Measurements from ENCODE around the gene SEMA3C.

The SEMA3C gene

GRCh38 chr7:80773787-80774508, 144.9 kb downstream of the SEMA3C start:
- no peak for DNase-seq

DNA sequence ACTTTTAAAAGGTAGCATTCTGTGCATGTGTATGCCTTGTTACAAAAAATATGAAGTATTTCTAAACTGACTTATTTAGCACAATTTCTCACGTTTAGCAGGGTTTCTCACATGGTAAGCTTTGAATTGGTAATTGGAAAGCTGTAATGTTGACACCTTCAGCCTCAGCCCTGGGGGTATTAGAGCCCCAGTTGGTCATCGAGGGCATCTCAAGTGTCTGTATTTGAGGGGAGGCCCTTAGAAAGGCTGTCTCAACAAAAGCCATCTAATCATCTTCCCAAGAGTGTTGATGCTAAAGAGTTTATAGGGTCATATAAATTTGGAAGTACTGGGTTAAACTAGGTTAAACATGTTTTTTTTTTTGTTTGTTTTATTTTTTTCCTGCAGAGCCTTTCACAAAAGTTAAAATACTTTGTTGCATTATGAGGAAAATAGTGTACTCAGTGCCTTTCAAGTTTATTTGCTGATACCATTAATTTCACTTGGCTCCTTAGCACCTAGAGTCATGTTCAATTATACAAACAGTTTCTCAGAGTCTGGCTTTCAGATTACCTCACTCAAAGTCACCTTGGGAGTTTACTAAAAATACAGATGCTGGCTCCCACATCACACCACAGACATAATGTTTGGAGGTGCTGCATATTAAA, 146.4 kb downstream of the SEMA3C start:
- peak; percentile 54 for DNase-seq

DNA sequence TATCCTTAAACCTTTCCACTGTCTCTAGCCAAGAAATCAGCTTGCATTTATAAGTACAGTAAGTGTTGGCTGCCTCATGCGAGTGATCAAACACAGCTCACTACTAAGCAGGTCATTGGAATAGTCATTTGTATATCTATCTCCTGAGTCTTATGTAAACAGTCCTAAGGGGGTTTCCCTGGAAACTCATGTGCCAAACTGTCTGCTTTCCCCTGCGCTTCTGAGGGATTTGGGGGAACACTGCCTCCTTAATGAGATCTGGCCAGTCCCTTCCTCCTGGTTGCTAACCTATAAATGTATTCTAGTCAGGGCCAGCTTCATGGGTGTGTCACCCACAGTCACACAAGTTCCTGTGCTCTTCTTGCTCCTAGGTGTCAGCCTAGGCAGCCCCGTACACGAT, 147.3 kb downstream of the SEMA3C start:
- DNase-seq = no peak

GRCh38 chr7:80770675-80771081, 148.2 kb downstream of the SEMA3C start:
- no peak for DNase-seq

DNA sequence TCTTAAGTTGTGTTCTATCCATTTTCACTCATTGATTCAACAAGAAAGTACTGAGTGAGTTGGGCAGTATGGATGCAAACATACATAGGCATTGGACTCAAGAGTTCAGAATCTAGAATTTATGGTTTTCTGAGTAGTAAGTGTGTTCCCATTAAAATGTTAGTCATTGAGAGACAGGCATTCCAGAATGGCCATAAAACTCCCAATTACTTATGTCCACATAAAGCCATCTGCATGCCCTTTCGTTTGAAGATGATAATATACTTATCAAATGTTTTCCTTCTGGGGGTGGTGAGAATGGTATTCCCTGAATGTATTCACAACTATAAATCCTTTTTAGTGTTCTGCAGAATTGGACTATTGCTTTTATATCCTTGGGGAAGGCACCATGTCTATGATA, 148.8 kb downstream of the SEMA3C start:
- DNase-seq = no peak

DNA sequence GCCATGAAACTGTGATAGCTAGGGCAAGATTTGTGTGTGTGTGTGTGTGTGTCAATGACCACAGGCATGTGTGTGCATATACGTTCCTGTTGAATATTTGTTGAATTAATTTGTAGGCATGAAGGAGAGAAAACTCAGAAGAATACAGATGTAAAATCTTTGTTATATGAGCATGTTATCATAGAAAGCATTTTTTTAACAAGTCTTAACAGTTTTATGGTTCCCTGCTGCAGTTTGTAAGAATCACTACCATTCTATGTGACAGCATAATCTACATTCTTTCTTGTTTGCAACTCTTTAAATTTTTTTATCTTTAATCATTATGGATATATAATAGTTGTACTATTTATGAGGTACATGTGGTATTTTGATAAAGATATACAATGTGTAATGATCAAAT, 150.1 kb downstream of the SEMA3C start:
- no peak for DNase-seq

GRCh38 chr7:80767654-80768053, 151.2 kb downstream of the SEMA3C start:
- no peak for DNase-seq

GRCh38 chr7:80766724-80767123, 152.1 kb downstream of the SEMA3C start:
- DNase-seq = no peak

GRCh38 chr7:80764132-80764531, 154.7 kb downstream of the SEMA3C start:
- DNase-seq = no peak

DNA sequence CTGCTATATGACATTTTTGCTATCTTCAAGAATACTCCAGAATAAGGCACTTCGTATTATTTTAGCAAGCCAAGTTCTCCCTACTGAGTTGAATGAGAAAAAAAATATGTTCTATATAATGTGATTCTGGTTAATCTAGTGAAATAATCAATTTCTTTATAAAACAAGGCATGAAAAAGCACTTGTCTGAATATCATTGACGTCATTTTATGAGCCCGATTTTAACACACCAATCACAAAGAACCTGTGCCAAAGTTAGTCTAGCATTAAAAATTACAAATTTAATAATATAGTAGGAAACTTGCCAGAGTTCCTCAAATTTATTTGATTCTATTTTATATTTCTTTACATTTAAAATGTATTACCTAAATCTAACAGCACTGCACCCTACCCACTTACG, 155.1 kb downstream of the SEMA3C start:
- no peak for DNase-seq

DNA sequence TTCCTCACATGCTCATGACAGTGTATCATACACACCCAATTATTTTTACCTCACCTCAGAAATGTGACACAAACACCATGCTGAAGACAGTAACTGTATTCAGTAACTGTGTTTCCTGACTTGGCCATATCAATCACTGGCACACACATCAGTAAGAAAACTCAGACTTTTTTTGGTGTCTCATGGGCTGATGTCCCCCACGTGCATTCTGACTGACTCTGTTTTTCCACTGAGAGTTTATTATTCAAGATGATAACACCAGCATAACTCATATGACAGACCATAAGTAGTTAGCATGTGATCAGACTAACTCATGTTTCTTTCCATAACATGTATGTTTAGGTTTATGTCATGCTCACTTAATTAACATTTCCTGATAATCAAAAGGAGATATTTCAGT, 155.6 kb downstream of the SEMA3C start:
- no peak for DNase-seq

DNA sequence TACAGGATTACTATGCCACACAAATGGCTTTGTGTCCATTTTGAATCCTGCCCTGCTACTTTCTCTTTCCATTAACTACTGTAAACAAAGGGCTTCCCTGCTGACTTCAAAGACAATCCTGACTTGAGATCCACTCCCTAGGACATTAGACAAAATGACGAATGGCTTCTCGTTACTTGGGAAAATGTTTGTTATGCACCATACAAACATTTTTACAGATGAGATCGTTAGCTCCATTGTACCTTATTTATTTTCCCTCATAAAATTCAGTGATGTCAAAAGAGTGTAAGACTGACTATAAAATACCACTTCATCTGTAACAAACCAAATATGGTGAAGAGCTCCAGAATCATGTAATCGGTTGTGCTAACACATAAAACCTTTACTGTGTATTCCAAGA, 158.6 kb downstream of the SEMA3C start:
- no peak for DNase-seq

- no peak for DNase-seq
These were observed 165.7 kb downstream of the SEMA3C start for GRCh38 chr7:80752954-80753690.

DNA sequence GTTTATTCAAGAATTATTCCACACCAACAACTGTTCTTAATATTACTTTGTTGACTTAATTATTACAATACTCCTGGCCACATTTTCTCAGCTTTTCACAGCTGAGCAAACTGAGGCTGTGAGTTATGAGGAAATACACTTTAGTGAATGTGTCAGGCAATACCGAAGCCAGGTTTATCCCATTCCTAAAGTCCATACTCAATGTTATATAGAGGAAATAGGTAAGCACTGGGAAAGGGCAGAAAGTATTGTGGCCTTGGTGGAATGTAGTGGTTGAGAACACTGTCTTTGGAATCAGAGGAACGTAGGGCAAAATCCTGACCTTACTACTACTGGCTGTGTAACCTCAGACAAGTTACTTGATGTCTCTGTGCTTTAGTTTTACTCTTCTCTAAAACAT, 169.6 kb downstream of the SEMA3C start:
- no peak for DNase-seq

DNA sequence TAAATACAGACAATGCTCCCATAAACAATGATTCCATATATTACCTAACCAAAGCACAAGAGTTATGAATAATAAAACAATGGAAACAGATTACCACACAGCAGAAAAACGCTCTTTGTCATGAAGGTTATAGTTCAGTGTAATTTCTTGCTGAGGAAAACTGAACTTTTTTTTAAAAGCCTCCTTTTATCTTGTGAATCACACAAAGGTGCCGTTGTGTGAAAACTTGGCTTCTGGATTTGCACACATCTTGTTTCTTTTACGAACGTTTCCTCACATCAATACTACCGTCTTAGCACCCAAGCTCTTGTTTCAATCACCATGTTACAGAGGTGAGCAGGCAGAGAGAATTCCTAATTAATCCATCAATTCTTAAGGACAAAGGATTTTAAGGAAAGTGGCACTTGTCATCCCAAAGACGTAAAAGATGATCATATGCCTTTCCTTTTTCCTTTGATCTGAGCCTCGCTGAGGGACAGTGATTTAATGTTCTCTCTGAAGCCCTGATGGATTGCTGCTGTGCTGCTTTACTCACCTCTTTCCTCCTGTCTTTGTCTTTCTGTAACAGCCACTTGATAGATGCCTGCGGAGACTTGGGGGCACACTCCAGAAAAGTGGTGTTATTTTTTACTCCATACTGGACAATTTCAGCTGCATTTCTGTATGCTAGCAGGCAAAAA, 170.3 kb downstream of the SEMA3C start:
- no peak for DNase-seq

- DNase-seq = no peak
These were observed 177.9 kb downstream of the SEMA3C start for GRCh38 chr7:80740778-80741545.

DNA sequence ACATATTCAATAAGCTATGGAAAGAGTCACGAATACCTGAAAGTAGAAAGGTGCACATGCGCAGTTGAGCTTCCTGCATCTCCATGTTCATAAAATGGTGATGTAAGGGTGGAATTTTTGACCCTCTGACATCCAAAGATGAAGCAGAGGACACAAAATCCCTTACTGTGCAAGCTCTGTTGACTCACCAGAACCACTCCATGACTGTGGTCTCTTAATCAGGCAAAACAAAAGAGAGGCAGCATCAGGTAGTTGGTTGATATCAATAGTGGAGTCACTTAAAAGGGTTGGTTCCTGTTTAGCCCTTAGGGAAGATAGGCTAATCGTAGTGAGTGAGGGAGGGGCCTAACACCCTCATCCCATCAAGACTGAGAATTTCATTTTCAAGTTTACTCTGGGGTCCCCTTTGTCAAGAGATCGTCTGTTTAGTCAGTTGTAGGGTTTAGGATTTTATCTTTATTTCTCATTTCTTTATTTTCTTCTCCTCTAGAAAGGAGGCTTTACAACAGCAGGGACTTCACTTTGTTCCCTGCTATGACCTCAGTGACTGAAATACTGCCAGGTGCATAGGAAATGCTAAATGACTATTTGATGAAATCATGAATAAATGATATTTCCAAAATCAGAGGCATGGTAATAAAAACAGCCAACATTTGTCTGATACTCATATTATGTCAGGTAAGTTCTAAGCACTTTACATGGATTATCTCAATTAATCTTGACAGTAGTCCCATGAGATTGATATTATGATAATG, 182.3 kb downstream of the SEMA3C start:
- DNase-seq = no peak

DNA sequence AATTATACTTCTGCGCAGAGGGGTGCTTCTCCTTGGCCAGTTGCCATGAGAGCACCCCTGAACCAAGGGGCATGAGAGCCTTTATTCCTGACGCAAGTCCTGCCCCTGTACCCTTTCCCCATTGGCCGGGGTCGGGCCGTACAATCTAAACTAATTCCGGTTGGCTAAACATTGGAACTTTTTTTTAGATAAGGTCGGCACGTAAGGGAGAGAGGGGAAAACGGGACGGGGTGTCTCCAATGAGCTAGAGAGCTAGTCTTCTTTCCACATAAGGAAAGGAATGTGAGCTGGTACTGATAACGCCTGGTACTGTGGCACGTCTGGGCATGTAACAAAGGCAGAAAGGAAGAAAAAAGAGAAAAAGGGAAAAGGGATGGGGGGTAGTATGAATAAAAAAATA, 183.5 kb downstream of the SEMA3C start:
- DNase-seq = no peak

DNA sequence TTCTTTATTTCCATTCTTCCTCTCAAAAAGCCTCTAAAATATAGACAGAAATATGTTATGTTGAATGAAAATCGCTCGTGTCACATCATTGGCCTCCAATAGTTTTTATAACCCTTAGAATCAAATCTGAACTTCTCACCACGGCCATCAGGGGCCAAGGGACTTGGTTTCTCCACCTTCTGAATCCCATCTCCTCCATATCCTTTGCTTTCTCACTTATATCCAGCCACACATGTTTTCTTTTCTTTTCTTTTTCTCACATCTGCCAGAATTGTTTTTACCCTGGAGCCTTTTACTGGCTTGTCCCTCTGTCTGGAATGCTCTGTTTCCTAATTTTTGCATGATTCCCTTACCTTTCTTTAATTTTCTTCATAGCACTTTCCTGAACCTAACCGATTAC, 184.8 kb downstream of the SEMA3C start:
- no peak for DNase-seq

- no peak for DNase-seq
These were observed 185.4 kb downstream of the SEMA3C start for GRCh38 chr7:80733333-80733915.

DNA sequence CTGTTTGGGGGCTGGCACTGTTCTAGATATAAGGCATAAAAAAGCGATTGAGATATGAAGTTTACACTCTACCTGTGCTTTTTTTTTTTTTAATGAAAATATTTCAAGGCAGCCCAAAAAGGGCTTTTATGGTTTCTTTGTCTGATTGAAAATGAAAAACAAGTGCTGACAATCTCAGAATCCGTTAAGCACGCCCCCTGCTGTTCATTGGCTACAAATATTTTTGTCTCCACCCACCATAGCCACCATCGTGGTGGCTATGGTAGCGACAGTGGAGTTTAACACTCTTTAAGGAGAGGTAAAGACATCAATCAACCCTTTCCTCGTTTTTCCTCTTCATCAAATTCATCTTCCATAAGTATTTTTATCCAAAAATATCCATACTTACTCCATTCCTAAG, 186.2 kb downstream of the SEMA3C start:
- DNase-seq = no peak

DNA sequence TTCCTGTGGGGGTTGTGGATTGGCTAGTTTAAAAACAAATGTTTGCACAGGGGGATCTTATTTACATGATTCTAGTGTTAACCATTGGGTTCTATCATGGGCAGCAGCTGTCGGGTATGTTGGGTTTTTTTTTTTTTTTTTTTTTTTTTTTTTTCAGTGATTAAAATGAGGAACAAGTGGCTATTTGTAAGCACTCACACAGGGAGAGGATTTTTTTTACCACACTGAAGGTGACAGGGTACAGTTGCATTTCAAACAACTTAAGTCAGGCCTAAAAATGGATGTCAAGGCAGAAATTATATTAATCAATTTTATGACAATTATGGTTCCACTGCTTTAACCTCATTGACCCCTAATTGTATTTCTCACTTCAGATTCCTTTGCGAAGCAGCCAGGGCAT, 187.6 kb downstream of the SEMA3C start:
- DNase-seq = no peak

All from NCI-H774 (cell line).